Activated T-cell treated with anti-CD3 and anti-CD28 coated beads, Interleukin-2, amount 50 U/mL, for 48 hours (primary cell): Measurements from ENCODE around the gene ARPP21.

Experiments used
- DNase-seq, 2 experiments: peaks; one replicate each; pipeline ENCODE4 v3.0.0-alpha.2; 2020

Gene ARPP21

DNA sequence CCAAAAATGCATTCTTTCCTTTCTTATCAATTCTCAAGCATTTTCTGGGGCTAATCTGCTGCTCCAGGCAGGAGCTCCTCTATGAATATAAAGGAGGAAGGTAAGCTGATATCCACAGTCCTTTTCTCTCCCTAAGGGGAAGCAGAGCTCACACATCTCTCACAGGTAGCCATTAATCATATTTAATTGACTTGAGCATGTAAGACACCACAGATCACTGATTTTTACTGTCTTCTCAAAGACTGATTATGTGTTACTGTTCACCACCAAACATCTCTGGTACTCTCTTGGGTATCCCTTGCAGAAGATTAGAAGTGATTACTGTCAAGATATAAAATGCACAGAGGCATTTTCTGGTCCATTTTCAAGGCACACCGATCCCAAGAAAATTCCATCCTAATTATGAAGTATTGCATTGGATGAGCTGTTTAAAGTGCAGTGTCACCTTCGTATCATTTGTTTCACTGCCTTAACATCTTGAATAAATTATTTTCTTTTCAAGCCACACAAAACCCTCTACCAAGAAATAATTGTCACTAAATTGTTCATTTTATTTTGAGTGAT, 100.7 kb downstream of the ARPP21 start:
- no peak for DNase-seq

DNA sequence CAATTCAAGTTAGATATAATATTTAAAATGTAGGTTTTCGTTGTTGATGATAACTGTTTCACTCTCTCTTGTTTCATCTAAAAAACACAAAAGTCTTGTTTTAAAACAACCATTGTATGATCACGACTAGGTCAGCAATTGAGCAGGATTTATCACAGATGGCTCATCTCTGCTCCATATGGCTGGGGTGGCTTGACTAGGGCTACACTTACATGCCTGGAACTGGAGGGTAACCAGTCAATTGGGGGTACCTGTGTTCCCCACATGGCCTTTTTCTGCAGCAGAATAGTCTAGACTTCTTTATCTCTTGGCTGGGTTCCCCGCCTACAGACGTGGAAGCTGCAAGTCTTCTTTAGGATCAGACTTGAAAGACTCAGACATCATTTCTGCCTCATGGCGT, 103.9 kb downstream of the ARPP21 start:
- no peak for DNase-seq

DNA sequence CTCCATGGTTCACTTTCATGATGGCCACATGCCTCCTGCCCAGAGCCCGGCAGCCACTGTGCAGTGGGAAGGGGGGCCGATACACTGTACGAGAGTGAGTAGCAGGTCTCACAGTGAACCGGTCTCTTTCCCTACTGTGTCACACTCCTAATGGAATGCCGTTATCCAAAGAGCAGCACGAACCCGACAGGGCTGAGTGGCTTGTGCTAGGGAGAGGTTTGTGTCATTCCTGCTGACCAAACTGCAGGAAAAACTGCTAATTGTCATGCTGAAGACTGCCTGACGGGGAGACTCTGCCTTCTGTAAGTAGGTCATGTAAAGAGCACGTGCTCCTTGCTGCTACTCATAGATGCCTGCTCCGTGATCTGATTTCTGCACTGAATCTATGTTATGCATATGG, 105.1 kb downstream of the ARPP21 start:
- DNase-seq: no peak

DNA sequence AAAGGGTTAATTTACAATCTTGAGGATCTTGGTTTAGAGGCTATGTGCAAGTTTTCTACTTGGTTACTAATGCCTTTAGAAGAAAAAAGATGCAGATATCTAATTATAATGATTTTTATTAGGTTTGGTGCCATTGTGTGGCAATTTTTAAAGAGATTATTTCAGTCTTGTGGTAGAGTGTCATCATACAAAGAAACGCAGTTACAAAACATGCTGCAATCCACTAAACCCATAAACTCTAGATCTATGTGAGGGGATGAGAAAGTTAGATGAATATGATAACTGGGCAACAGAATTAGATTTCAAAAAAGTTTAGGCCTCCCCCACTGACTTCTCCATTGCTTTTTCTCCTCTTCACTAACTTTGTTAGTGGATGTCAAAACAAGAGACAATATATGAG, 106.0 kb downstream of the ARPP21 start:
- DNase-seq: no peak

DNA sequence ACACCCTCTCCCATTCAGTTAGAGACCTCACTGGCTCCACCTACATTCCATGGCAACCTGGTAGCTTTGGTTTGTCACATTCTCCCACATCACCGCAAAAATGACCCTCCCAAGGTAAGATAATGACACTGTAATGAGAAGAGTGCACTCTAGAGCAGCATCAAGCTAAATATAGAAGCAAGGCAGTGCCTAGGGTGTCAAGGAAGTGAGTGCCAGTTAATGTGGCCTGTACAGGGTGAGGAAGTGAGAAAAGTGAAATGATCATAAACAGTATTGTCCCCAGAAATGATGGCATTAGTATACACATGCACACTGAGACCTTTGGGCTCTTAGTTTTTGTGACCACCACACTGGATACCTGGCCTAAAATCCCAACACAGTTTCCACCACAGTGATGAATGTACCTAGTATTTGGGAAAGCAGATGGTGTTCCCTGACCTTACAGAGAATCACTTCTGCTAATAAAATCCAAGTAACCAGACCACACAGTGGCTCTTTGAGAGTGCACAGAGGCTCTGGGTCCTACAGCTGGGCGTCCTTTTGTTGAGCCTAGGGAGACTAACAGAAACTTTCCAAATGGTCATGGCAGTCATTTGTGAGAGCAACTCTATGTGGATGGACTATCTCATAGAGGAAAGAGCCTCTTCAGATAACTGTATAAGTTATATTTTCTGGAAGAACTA, 106.6 kb downstream of the ARPP21 start:
- no peak for DNase-seq

DNA sequence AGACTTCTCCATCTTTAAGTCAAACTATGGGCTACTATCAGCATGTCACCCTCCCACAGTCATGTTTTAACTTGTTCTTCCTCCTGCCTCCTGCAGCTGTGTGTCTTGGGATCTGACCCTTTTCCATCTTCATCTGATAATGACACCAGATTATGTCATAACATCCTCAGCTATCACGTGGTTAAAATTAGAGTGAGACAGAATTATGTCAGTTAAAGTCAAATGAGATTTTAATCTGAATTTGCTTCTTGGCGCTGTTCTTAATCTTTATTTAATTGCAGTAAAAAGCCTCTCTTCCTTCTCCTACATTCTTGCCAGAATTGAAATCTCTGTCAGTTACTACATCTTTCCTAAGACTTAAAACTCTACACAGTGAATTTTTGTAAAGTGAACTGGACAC, 107.2 kb downstream of the ARPP21 start:
- no peak for DNase-seq

DNA sequence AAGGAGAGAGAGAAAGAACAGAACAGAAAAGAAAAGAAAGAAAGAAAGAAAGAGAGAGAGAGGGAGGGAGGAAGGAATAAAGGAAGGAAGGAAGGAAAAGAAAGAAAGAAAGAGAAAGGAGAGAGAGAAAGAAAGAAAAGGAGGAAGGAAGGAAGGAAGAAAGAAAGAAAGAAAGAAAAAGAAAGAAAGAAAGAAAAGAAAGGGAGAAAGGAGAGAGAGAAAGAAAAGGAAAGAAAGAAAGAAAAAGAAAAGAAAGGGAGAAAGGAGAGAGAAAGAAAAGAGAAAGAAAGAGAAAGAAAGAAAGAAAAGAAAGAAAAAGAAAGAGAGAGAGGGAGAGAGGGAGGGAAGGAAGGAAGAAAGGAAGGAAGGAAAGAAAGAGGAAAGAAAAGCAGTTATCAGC, 108.8 kb downstream of the ARPP21 start:
- DNase-seq: no peak

DNA sequence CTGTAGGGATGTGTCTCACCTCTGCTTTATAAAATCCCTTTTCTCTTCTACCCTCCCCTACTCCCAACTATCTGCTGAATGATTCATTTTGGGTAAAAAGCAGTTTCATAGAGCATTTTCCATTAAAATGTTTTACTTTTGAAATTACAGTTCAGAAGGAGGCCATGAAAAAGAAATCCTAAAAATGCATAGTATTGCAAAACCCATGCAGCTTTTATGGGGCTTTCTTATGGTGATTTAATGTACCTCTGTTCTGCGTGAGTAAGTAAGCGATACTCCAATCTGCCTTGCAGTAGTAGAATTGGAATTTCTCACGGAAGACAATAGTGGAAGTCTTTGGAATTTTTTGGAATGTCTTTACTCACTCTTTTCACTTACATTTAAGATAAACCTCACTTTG, 111.9 kb downstream of the ARPP21 start:
- no peak for DNase-seq

DNA sequence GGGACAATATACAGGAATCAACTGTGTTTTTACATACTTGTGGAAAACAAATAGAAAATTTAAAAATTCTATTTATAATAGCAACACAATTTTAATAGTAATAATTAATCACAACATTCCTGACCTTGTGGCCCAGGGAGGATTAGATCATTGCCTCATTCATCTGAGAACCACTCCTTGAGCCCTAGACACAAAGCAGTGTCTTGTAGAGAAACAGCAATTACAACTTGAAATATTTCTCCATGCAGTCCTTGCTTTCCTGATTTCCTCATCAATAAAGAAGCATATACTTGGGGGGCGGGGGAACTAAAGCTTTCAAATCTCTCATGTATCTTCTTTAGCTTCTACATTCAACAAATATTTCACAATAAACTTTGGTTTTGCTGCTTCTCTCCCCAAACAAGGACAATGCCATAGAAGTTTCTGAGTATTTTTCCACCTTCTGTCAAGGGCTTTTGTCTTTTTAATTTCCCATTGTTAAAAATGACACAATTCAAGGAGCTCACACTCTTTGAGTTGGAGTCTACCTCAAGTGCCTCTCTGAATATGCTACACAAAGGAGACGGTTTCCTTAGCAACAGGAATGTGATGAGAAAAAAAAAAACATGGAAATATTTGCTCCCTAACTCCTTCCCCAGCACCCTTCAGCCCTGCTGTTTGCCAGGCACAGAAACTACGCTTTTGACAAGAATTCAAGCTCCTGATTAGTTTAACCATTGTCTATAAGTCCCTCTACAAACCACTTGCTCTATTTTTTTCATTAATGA, 118.8 kb downstream of the ARPP21 start:
- DNase-seq: no peak

DNA sequence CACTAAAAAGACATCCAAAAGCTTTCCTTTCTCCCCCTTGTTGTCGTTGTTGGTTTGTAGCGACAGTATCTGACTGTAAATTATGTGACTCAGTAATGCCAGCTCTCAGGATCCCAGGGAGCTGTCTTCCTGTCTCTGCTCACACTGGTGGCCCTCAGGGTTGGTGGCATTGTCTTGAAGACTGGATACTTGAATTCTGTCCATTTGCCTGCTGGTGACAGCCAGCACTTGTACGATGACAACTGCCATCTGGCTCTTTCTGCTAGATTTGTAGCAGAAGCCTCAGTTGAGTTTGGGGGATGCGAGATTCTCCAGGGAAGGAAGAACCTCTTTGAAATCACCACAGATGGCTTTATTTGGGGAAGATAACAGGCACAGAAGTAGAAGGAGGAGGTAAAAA, 120.8 kb downstream of the ARPP21 start:
- DNase-seq: no peak

DNA sequence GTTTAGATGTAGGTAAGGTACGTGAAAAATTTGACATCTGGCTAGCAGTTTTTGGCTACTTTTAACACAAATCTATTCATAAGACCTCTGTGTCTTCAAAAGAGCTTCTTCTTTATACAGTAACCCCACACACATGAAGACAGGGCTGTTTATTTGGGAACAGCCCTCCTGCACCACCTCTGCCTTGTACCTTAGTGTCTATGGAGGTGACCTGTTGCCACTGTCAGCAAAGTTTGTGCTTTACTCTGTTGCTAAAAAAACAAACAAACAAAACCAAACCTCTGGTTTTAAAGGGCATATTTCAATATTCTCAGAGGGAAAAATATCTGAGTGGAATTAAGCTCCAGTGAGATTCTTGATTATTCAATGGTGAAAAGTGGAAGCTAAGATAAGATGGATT, 122.0 kb downstream of the ARPP21 start:
- no peak for DNase-seq

DNA sequence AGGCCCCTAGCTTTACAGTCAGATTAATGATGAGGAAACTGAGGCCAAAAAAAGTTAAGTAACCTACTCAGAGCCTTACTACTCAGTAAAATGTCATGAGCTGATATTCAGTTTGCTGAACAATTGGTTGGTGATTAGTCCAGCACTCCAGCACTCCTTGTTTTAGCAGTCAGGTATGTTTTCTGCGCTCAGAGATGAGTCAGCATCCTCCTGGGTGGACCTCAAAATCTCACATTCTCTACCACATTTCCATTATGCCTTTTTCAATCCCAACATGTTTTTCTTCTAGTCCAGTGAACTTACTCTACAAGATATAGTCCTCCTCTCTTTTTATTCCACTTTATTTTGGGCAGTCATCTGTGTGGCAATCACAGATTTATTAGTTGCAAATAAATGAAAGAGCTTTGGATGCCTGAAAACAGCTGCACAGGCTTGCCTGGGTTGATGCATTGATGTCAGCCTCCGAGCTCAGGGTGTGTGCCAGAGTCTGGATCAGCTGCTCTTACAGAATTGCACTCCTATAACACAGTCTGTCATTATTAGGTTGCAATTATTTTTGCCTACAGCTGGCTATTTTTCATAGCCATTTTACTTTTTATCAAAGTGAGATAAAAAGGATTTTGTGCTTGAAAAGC, 133.2 kb downstream of the ARPP21 start:
- no peak for DNase-seq

DNA sequence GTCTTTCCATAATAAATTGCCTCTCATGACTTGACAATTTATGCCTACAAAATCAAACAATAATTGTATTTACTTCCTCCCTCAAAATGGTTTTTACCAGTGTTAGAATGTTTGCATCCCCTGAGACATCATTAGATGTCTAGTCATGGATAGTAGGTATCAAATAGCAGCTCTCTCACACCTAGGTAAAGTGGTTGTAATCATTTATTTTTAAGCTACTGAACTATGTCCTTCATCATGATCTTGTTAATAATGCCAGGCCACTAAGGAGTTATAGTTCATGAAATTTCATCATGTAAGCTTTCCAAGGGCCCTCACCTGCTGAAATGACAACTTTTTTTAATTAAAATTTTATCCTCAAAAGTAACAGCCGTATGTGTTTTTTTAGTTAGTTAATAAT, 134.1 kb downstream of the ARPP21 start:
- no peak for DNase-seq

DNA sequence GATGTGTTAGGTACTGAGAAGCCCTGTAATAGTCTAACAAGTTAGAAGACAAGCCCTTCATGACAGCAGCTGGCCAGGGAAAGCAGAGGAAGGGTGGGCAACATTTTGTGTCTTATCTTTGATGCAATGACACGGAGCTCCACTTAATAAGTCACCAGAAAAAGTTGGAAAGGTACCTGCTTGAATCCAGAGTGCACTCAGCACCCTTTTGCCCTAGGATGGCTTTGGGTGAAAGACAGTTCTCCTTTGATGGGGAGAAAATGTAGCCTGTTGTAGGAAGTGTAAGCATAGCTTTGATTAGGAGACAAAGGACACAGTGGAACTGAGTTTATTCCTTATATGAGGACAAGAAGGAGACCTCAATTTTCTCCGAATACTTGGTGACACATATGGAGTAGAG, 137.0 kb downstream of the ARPP21 start:
- no peak for DNase-seq

DNA sequence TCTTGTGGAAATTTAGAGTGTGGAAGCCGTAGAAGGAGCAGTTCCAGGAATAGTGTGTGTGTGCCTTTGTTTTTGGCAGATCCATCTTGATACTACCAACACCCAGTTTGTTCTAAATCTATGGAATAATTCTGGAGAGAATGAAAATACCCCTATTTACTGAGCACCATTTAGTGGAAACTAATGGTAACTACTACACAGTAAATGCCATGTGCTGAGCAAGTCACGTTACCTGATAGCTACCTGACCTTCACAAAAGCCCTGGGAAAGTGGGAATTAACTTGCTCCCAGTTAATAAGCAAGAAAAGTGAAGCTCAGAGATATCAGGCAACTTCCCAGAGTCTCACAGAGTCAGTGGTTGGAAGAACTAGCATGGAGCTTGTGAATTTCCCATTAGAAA, 137.7 kb downstream of the ARPP21 start:
- DNase-seq: no peak

DNA sequence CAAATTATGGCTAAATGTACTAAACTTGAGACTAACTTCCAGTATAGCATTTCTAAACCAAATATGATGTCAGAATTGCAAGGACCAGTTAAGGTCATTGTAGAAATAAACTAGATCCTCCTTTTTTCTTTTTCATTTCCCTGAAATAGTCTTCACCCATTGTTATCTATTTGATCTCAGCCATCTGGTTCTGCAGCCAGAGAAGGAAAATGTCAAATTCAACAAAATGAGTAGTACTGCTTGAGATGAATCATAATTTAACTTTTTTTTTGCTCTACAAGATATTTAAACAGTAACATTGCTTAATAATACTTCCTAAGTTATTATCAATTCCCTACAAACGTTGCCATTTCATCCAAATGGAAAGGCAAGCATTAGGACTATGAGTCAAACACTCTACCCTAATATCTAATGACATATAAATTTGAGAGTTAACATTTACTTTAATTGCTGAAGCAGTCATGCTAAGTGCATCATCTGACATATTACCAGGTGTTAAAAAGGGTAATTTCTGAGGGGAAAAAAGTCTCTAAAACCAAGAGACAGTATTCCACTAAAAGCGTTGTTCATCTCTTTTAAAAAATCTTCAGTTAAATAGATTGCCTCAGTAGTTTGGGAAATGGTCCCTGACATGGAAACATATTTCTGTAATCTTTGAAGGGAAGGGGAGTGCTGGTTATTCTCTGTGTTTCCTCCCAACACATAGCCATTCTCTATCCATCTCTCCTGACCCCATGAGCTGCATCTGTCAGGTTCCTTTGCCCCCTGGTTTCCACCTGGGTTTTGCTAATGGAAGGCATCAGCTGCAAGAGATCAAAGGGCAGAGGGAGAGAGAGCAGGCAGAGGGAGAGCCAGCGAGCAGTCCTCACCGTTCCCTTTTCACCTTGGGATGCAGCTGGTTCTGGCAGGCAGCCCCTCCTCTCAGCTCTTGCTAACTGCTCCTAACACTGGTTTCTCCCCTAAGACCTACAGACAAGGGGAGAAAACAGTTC, 138.5 kb downstream of the ARPP21 start:
- DNase-seq: no peak

DNA sequence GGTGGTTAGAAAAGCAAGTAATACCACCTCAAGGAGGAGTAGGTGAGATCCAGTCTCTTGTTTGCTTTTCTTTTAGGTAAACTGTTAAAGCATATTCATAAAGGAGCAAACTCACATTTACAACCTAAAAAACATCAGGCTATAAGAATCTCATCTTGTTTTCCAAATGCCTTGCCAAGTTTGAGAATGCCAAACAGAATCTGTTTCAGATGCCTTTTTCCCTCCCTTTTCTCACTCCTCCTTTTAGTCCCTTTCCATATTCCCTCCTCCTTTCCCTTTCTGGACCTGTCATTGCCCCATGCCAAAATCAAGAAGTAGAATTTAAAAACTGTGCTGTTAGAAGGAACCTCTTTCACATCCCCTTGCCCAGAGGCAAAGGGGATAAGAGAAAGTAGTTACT, 140.3 kb downstream of the ARPP21 start:
- DNase-seq: no peak

DNA sequence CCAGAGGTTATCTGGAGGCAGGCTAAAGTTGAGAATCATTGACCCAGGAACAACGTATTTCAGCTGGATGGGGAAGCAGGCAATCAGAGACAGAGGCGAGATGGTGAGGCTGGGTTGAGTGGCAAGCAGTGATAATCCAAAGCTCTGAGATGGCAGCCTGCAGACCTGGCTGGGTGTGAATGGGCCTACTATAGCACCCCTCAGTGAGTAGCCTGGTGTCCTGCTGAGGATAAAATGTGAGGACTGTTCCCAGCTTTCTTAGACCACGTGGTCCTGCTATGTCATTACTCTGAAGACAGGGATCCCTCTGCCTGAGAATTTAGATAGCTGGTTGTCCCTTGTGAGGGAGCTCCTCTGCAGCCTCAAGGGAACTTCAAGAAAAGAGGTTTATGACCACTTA, 141.5 kb downstream of the ARPP21 start:
- no peak for DNase-seq

DNA sequence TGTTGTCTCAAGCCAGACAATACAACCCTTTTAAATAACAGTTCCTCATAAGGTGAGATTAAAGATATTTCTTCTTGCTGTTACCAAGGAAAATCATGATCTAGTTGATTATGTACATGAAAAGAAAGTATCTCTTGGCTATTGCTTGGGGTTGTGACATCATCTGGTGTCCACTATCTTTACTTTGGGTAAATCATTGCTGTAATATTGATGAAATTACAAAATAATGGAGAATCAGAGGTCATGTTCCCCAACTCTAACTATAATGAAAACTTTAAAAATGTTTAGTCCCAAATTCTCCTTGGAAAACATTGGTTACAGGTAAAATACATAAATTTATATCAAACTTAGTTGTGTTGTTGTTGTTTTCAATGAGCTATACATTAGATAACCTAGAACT, 142.2 kb downstream of the ARPP21 start:
- no peak for DNase-seq

DNA sequence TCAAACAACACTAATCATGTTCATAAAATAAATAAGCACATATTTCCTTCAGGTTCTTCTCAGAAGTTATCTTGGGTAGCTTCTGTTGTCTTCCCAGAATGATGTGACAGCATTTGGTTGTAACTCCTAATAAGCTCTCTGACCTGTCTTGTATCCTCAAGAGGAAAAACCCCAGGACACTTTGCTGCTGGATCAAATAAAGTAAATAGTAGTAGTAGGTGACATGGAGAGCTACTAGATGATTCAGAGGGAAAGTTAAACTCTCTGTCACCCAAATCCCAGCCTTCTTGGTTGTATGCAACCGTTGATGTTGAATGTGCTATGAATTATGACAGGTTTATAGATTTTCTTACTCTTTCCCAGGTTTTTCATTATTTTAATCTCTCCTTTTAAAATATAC, 143.0 kb downstream of the ARPP21 start:
- no peak for DNase-seq

DNA sequence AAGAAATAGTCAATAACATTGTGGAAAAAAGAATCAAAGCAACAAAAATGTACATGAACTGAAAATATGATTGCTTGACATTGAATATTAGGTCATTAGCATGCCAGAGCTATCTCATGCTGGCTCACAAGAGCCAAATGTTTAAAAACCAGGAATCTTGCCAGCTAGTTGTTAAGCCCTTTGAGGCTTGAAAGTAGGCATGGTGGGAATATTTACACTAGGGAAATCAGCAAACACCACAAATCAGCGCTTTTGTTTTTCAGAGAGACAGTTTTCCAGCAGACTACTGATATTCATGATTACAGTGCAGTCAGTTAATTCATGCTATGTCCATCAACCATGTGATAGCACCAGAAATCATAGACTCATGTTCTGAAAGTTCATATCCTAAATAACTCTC, 144.8 kb downstream of the ARPP21 start:
- no peak for DNase-seq

DNA sequence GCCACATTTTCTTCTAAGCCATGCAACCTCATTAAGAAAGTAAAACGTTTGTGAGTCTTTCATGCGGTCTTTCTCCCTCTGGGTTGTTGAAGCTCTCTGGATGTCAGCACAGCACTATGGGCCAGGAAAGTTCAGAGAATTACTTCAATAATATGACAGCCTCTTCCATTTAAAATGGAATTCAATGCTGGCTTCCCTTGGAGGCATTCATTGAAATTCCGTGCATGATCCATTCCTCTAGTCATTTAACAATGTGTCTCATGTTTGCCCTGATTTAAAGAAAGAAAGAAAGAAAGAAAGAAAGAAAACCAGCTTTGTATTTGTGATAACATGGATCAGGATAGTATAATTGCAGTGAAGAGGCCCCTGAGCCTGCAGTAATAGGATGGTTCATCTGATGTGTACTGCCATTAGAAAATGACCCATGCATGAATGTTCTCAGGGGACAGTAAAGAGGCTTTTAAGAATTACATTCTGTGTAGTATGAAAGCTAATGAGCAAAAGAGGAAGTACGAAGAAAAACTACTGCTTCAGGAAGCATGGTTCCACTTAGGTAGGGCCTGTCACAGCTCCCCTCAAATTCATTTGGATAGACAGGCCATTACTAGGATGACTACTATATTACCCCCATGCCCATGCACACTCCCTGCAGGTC, 146.0 kb downstream of the ARPP21 start:
- DNase-seq: no peak
